HG03025 (cell line): ENCODE measurements around the gene PROX1.

Experiments used
- ATAC-seq: cut with Tn5 transposase; IDR thresholded peaks from one replicate; pipeline ENCODE4 v1.9.1; 2021; ENCODE audit warnings: mild to moderate bottlenecking, moderate library complexity; ENCODE audit not compliant: unreplicated experiment, low FRiP score

PROX1 gene

GRCh38 chr1:213977909-213978308 lies 9.9 kb upstream of the PROX1 start:
- no peak for ATAC-seq

GRCh38 chr1:213979751-213980586 lies 7.8 kb upstream of the PROX1 start:
- ATAC-seq = no peak

- no peak for ATAC-seq
Observed at GRCh38 chr1:213980906-213981305, 6.9 kb upstream of the PROX1 start.

- ATAC-seq = no peak
Observed at GRCh38 chr1:213982289-213982671, 5.5 kb upstream of the PROX1 start.

- no peak for ATAC-seq
Observed at GRCh38 chr1:213982672-213983492, 4.9 kb upstream of the PROX1 start.

GRCh38 chr1:213983493-213984386 lies 4.0 kb upstream of the PROX1 start:
- ATAC-seq = no peak

- no peak for ATAC-seq
Observed at GRCh38 chr1:213984387-213985208, 3.2 kb upstream of the PROX1 start.

GRCh38 chr1:213985209-213986019 lies 2.4 kb upstream of the PROX1 start:
- no peak for ATAC-seq

GRCh38 chr1:213986020-213986924 lies 1.5 kb upstream of the PROX1 start:
- ATAC-seq = no peak

- no peak for ATAC-seq
Observed at GRCh38 chr1:213986925-213987250, 885 bp upstream of the PROX1 start.

- ATAC-seq = peak; percentile 73
Observed at GRCh38 chr1:213987422-213987926, 299 bp upstream of the PROX1 start.

- ATAC-seq = no peak
Observed at GRCh38 chr1:213988507-213989001, 781 bp downstream of the PROX1 start.

GRCh38 chr1:213989002-213989855 lies 1.5 kb downstream of the PROX1 start:
- no peak for ATAC-seq

GRCh38 chr1:213993929-213994328 lies 6.2 kb downstream of the PROX1 start:
- ATAC-seq = no peak

- ATAC-seq = no peak
Observed at GRCh38 chr1:213994888-213995287, 7.1 kb downstream of the PROX1 start.

- no peak for ATAC-seq
Observed at GRCh38 chr1:213995603-213996002, 7.8 kb downstream of the PROX1 start.
